Omental fat pad (tissue), 4 donors: ENCODE data around the gene PLEKHM3. TPM values are rescaled to one million over a fixed set of nuclear protein-coding genes. Genes with fewer than 3 reads are reported as not detected.

Experiments used
- ATAC-seq: fragments of 150-250 bp; one replicate; pipeline ENCODE4 v1.9.1; 2016; ENCODE audit warnings: mild to moderate bottlenecking, moderate library complexity; ENCODE audit not compliant: low FRiP score
- DNase-seq: peaks from one replicate; pipeline ENCODE4 v3.0.0-alpha.2; 2019; ENCODE audit warnings: low spot score
- CTCF ChIP-seq, 3 donors: fragments of 450-650 bp; IDR thresholded peaks; one replicate each; pipeline ENCODE4 v1.5.1; 2016 to 2017; ENCODE audit warnings: antibody characterized with exemption in 3 of 3, mild to moderate bottlenecking in 3 of 3, moderate library complexity in 2 of 3
- total RNA-seq, 4 donors: library from RNA; depleted of rRNA; stranded (reverse); fragments of >200 nt; gene quantifications; one replicate each; pipeline ENCODE4 v1.1.0, GENCODE V29; 2016

Gene PLEKHM3
- total RNA-seq, 4 donors from 2014 or later, result 14.1 to 31.4 (median 24.2) TPM

- no peak for DNase-seq
- no peak for TF ChIP-seq CTCF (IDR thresholded peaks at IDR 0.05)
- ATAC-seq, result no peak
Observed at GRCh38 chr2:207863345-207863744, 162.0 kb downstream of the PLEKHM3 start.

- TF ChIP-seq CTCF (IDR thresholded peaks at IDR 0.05), result no peak
- DNase-seq (no peak), ATAC-seq (no peak)
Observed at GRCh38 chr2:207861789-207862188, 163.5 kb downstream of the PLEKHM3 start.

GRCh38 chr2:207860685-207861084 is 164.6 kb downstream of the PLEKHM3 start:
- DNase-seq (no peak), ATAC-seq (no peak)
- TF ChIP-seq CTCF (IDR thresholded peaks at IDR 0.05), result no peak

- ATAC-seq (no peak), DNase-seq (no peak)
- TF ChIP-seq CTCF (IDR thresholded peaks at IDR 0.05), result no peak
Observed at GRCh38 chr2:207855591-207855990, 169.7 kb downstream of the PLEKHM3 start.

- TF ChIP-seq CTCF (IDR thresholded peaks at IDR 0.05), result no peak
- no peak for DNase-seq
- no peak for ATAC-seq
Observed at GRCh38 chr2:207854484-207855440, 170.6 kb downstream of the PLEKHM3 start.

- ATAC-seq (no peak), DNase-seq (no peak)
- TF ChIP-seq CTCF (IDR thresholded peaks at IDR 0.05), result no peak
Observed at GRCh38 chr2:207852791-207853190, 172.5 kb downstream of the PLEKHM3 start.

- DNase-seq (no peak), ATAC-seq (no peak)
- no peak for TF ChIP-seq CTCF (IDR thresholded peaks at IDR 0.05)
Observed at GRCh38 chr2:207849443-207849842, 175.9 kb downstream of the PLEKHM3 start.
